H1 (cell line): Measurements from ENCODE around the gene LSR. TPM values are rescaled to one million over a fixed set of nuclear protein-coding genes. Genes with fewer than 3 reads are reported as not detected.

Source experiments
- CTCF ChIA-PET: fragments of 300-600 bp; sonication (Branson Sonifier 250); formaldehyde crosslinking; loops from one replicate; lab custom pipeline; 2021; ENCODE audit not compliant: partially characterized antibody; lab: Charles Lee
- POLR2A ChIA-PET: fragments of 300-600 bp; sonication (Branson Sonifier 250); formaldehyde crosslinking; loops from one replicate; lab custom pipeline; 2021; ENCODE audit warnings: inconsistent platforms; ENCODE audit not compliant: partially characterized antibody; lab: Charles Lee
- DNase-seq, 2 experiments: peaks; one replicate each; pipeline versions ENCODE4 v3.0.0 to v3.0.0-alpha.2; 2010 to 2022; ENCODE audit warnings: low spot score in 2 of 2, low read depth in 1 of 2, mixed read lengths in 1 of 2
- FAIRE-seq: peaks from 2 replicates; lab custom pipeline; 2011; peaks lifted over from hg19 to GRCh38; lab: Jason Lieb, UNC
- H2AFZ ChIP-seq: 2 replicates; pipeline ENCODE4 v1.8.1; 2012; ENCODE audit warnings: low read length, inconsistent platforms
- H2AK5ac ChIP-seq: 2 replicates; pipeline ENCODE4 v1.6.1; 2013; ENCODE audit warnings: low read depth, low read length
- H2BK120ac ChIP-seq: replicated peaks from 2 replicates; pipeline ENCODE3; 2013; ENCODE audit warnings: low read depth, low read length, inconsistent platforms
- H2BK12ac ChIP-seq: 2 replicates; pipeline ENCODE4 v1.6.1; 2013; ENCODE audit warnings: low read depth, low read length
- H2BK15ac ChIP-seq: 2 replicates; pipeline ENCODE4 v1.6.1; 2013; ENCODE audit warnings: low read length
- H2BK20ac ChIP-seq: 2 replicates; pipeline ENCODE4 v1.6.1; 2013; ENCODE audit warnings: low read length
- H2BK5ac ChIP-seq: 2 replicates; pipeline ENCODE4 v1.6.1; 2013; ENCODE audit warnings: low read depth, low read length
- H3K14ac ChIP-seq: 2 replicates; pipeline ENCODE4 v1.6.1; 2013; ENCODE audit warnings: inconsistent platforms; ENCODE audit not compliant: insufficient read length
- H3K18ac ChIP-seq: 2 replicates; pipeline ENCODE4 v1.6.1; 2013; ENCODE audit warnings: low read length; ENCODE audit errors: extremely low read depth
- H3K23ac ChIP-seq: 2 replicates; pipeline ENCODE4 v1.6.1; 2013; ENCODE audit warnings: inconsistent platforms; ENCODE audit not compliant: insufficient read length
- H3K23me2 ChIP-seq: 2 replicates; pipeline ENCODE4 v1.6.1; 2013; ENCODE audit warnings: low read depth, low read length
- H3K27ac ChIP-seq: 2 replicates; pipeline ENCODE4 v1.6.1; 2011; ENCODE audit warnings: low read depth, low read length, inconsistent platforms
- H3K27me3 ChIP-seq, 4 experiments: replicated peaks in 1 of 4; 1 replicate in 1 of 4; 2 replicates in 3 of 4; pipeline versions ENCODE4 v1.6.1 to v1.8.1; 2011 to 2013; ENCODE audit warnings: low read length in 3 of 4, mild to moderate bottlenecking in 3 of 4, inconsistent platforms in 2 of 4, mixed read lengths in 2 of 4, moderate library complexity in 1 of 4; ENCODE audit not compliant: control insufficient read depth in 3 of 4, insufficient read depth in 3 of 4; ENCODE audit errors: extremely low read depth in 1 of 4
- H3K36me3 ChIP-seq, 4 experiments: 2 replicates each; pipeline versions ENCODE4 v1.6.1 to v1.8.1; 2011 to 2013; ENCODE audit warnings: mild to moderate bottlenecking in 4 of 4, low read length in 3 of 4, moderate library complexity in 2 of 4, control low read depth in 1 of 4, inconsistent platforms in 1 of 4; ENCODE audit not compliant: insufficient read depth in 4 of 4, control insufficient read depth in 2 of 4
- H3K4ac ChIP-seq: replicated peaks from 2 replicates; pipeline ENCODE3; 2013; ENCODE audit warnings: low read length, low read depth, mixed read lengths, inconsistent platforms; ENCODE audit not compliant: insufficient read length
- H3K4me1 ChIP-seq, 4 experiments: replicated peaks in 1 of 4; 1 replicate in 1 of 4; 2 replicates in 3 of 4; pipeline versions ENCODE4 v1.6.1 to v1.8.1; 2011 to 2013; ENCODE audit warnings: low read length in 3 of 4, inconsistent platforms in 2 of 4, mixed read lengths in 1 of 4; ENCODE audit not compliant: insufficient read depth in 4 of 4, control insufficient read depth in 3 of 4
- H3K4me2 ChIP-seq, 2 experiments: 2 replicates each; pipeline versions ENCODE4 v1.6.1 to v1.8.1; 2011 to 2013; ENCODE audit warnings: low read depth in 2 of 2, low read length in 2 of 2, control low read depth in 1 of 2, inconsistent platforms in 1 of 2, mild to moderate bottlenecking in 1 of 2; ENCODE audit not compliant: insufficient read depth in 1 of 2
- H3K4me3 ChIP-seq, 4 experiments: fragments of 200-600, 300-600 bp in 1 of 4; sonication (generic), shearing (Covaris generic), sonication (Bioruptor Twin) in 1 of 4; 2 replicates each; pipeline versions ENCODE4 v1.5.1 to v1.8.1; 2011 to 2016; ENCODE audit warnings: low read length in 4 of 4, low read depth in 3 of 4, control low read depth in 2 of 4, inconsistent platforms in 2 of 4, mild to moderate bottlenecking in 2 of 4, mixed read lengths in 1 of 4, moderate library complexity in 1 of 4; ENCODE audit not compliant: insufficient read depth in 2 of 4; ENCODE audit errors: extremely low read depth in 1 of 4
- H3K56ac ChIP-seq: replicated peaks from 2 replicates; pipeline ENCODE3; 2013; ENCODE audit warnings: low read depth, mild to moderate bottlenecking, mixed read lengths, low read length, inconsistent platforms; ENCODE audit not compliant: insufficient read length
- H3K79me1 ChIP-seq: 2 replicates; pipeline ENCODE4 v1.6.1; 2013; ENCODE audit warnings: low read depth, low read length, control low read depth
- H3K79me2 ChIP-seq, 2 experiments: 2 replicates each; pipeline versions ENCODE4 v1.6.1 to v1.8.1; 2012 to 2013; ENCODE audit warnings: low read length in 2 of 2, mild to moderate bottlenecking in 2 of 2, inconsistent platforms in 1 of 2; ENCODE audit not compliant: insufficient read depth in 2 of 2, control insufficient read depth in 1 of 2
- H3K9ac ChIP-seq, 4 experiments: replicated peaks in 1 of 4; 1 replicate in 1 of 4; 2 replicates in 3 of 4; pipeline versions ENCODE4 v1.6.1 to v1.8.1; 2011 to 2013; ENCODE audit warnings: low read depth in 3 of 4, low read length in 3 of 4, control low read depth in 2 of 4, mild to moderate bottlenecking in 2 of 4, moderate library complexity in 2 of 4, inconsistent platforms in 1 of 4; ENCODE audit errors: extremely low read depth in 1 of 4
- H3K9me3 ChIP-seq, 2 experiments: 2 replicates each; pipeline versions ENCODE4 v1.6.1 to v1.8.1; 2012 to 2013; ENCODE audit warnings: mild to moderate bottlenecking in 2 of 2, moderate library complexity in 2 of 2, control low read depth in 1 of 2, inconsistent platforms in 1 of 2, low read depth in 1 of 2, low read length in 1 of 2, mixed read lengths in 1 of 2; ENCODE audit not compliant: insufficient read depth in 2 of 2
- H4K20me1 ChIP-seq, 2 experiments: replicated peaks in 1 of 2; 2 replicates each; pipeline versions ENCODE3 to v1.8.1; 2011 to 2013; ENCODE audit warnings: inconsistent platforms in 2 of 2, low read length in 2 of 2, mild to moderate bottlenecking in 1 of 2; ENCODE audit not compliant: insufficient read depth in 2 of 2, control insufficient read depth in 1 of 2
- H4K5ac ChIP-seq: 2 replicates; pipeline ENCODE4 v1.6.1; 2013; ENCODE audit warnings: low read length, low read depth, mixed read lengths, inconsistent platforms; ENCODE audit not compliant: insufficient read length
- H4K8ac ChIP-seq: 2 replicates; pipeline ENCODE4 v1.8.0; 2013; ENCODE audit warnings: mild to moderate bottlenecking, moderate library complexity, low read length, inconsistent platforms; ENCODE audit not compliant: insufficient read depth; ENCODE audit errors: extremely low read depth
- H4K91ac ChIP-seq: replicated peaks from 2 replicates; pipeline ENCODE3; 2013; ENCODE audit warnings: low read length, mixed read lengths, inconsistent platforms; ENCODE audit not compliant: insufficient read length
- HDAC2 ChIP-seq, 2 experiments: fragments of 300-600 bp in 1 of 2; sonication (generic) in 1 of 2; IDR thresholded peaks; 2 replicates each; pipeline ENCODE4 v1.6.1; 2011 to 2012; ENCODE audit warnings: low read depth in 2 of 2, low read length in 2 of 2, mild to moderate bottlenecking in 2 of 2, moderate library complexity in 2 of 2, borderline replicate concordance in 1 of 2, inconsistent platforms in 1 of 2
- WGBS, 2 experiments: shearing (Covaris generic) in 1 of 2; methylation state at CpG; one replicate each; pipeline versions ENCODE4 v1.1.6 to v1.1.7; 2013 to 2015; ENCODE audit warnings: low lambda C conversion rate in 2 of 2, mixed read lengths in 2 of 2, inconsistent platforms in 1 of 2, low coverage in 1 of 2, missing lambda C conversion rate in 1 of 2; ENCODE audit not compliant: insufficient replicate concordance in 2 of 2, insufficient coverage in 1 of 2, insufficient read length in 1 of 2; ENCODE audit errors: extremely low coverage in 1 of 2, missing lambda C conversion rate in 1 of 2; 5-methylcytosine and 5-hydroxymethylcytosine counted together
- polyA plus RNA-seq, 7 experiments: library from polyadenylated mRNA; depleted of rRNA in 3 of 7; stranded (reverse) in 5 of 7; unstranded in 2 of 7; fragments of >200 nt in 5 of 7; fragments of 200-250 nt in 2 of 7; gene quantifications; 1 replicate in 5 of 7; 2 replicates in 1 of 7; 4 replicates in 1 of 7; pipeline versions ENCODE4 v1.2.1 to v1.2.3, GENCODE V29; 2011 to 2013; ENCODE audit warnings: missing spikeins in 2 of 7, mixed read lengths in 2 of 7
- total RNA-seq: library from RNA; stranded (reverse); fragmentation: NEBNext Ultra II Directional; extraction: Animal tissue kit (Norgen Biotek cat#: 25700); gene quantifications from 2 replicates; pipeline ENCODE4 v1.2.1, GENCODE V29; 2021

Gene LSR
- total and polyA plus RNA-seq, 2 of the 8 experiments (the other 6 are each of a cell fraction or from before 2014, with no cell fraction given): 159 to 186 TPM

DNA sequence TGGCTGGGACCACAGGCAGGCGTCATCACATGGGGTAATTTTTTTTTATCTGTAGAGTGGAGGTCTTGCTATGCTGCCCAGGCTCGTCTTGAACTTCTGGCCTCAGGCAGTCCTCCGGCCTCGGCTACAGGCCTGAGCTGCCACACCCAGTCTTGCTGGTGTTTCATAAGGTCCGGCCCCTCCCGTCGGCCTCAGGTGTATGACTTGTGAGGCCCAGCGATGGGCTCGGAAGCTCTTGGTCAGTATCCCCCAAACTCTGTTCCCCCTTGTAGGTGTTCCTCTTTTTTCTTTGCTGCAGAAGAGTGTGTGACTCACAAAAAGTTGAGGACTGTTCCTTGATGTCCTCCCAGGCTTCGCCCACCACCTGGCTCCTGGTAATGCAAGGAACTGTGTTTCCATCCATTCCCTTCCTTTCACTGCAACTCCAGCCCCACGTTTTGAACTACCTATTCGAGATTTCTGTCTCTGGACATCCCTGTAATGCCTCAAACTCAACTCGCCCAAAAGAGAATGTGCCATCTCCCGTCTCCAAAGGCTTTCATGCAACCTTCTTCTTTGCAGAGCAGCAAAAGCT lies 25.0 kb downstream of the LSR start:
- Histone ChIP-seq H3K4ac (no peak overlapping the region), H3K79me2 (0 out of 4 replicates have a peak, but pooled peaks cover 0 to 5% of the 10 kb centered on the region in 2 experiments), H3K36me3 (peaks cover 16 to 28% (median 23%) of the 10 kb centered on the region in 4 experiments), H2BK12ac (no peak overlapping the region), H3K9ac (no peak overlapping the region), H3K23me2 (no peaks in the 10 kb centered on the region; the same call in 1 of the 2 replicates), H4K20me1 (peaks cover 0 to 10% of the 10 kb centered on the region in 2 experiments), H2BK120ac (no peak overlapping the region), H2AFZ (no peak overlapping the region), H3K4me1 (peaks cover 0 to 6% (median 2%) of the 10 kb centered on the region in 4 experiments; a peak in 3 of 7 replicates), H2BK20ac (no peak overlapping the region), H2BK5ac (no peak overlapping the region), H3K79me1 (peaks cover 3% of the 10 kb centered on the region; the same call in 1 of the 2 replicates), H4K91ac (no peak overlapping the region), H2AK5ac (no peak overlapping the region), H3K9me3 (no peaks in the 10 kb centered on the region), H4K8ac (no peak overlapping the region), H3K18ac (no peak overlapping the region), H3K14ac (no peak overlapping the region), H4K5ac (no peak overlapping the region), H3K56ac (no peak overlapping the region), H3K4me3 (no peak overlapping the region), H2BK15ac (no peak overlapping the region), H3K23ac (no peak overlapping the region), H3K27me3 (no peaks in the 10 kb centered on the region), H3K27ac (no peak overlapping the region), H3K4me2 (no peak overlapping the region)
- FAIRE-seq (no peak), DNase-seq (no peak)
- CTCF ChIA-PET: interaction anchor here (1.2 to 1.8 kb wide), 2 partner anchors 12 to 13 kb away, joined by 3 to 5 read pairs; no protein-coding TSS in a partner anchor
- POLR2A ChIA-PET: interaction anchor here (0.6 to 2.8 kb wide), 5 partner anchors 8 to 191 kb away, joined by 3 to 15 read pairs (median 4); partner anchors contain the start of gene HAMP
- 84% methylated on average over 14 of the region's 14 CpGs; no CpG with 5 or more reads in 1 of the 2 experiments for WGBS, 2 experiments
- no peak for TF ChIP-seq HDAC2 (IDR thresholded peaks at IDR 0.05; ENCODE audit: borderline replicate concordance in 1 of 2, low read depth in 2 of 2, low read length in 2 of 2)
